Neural progenitor cell (in vitro differentiated cells): ENCODE data around the gene CA12. TPM values are rescaled to one million over a fixed set of nuclear protein-coding genes. Genes with fewer than 3 reads are reported as not detected.

Experiments
- DNase-seq: peaks from one replicate; pipeline ENCODE4 v3.0.0-alpha.2; 2016; ENCODE audit warnings: low spot score
- H2AFZ ChIP-seq: fragments of 200-600 bp; sonication (generic); replicated peaks from 2 replicates; pipeline ENCODE4 v1.6.1; 2016; ENCODE audit warnings: antibody characterized with exemption
- H3F3A ChIP-seq: fragments of 200-600 bp; sonication (generic); 2 replicates; pipeline ENCODE4 v1.6.1; 2016; ENCODE audit warnings: antibody characterized with exemption, low read depth
- H3K27ac ChIP-seq: fragments of 200-600 bp; sonication (generic); 2 replicates; pipeline ENCODE4 v1.5.1; 2016; ENCODE audit warnings: mild to moderate bottlenecking
- H3K27me3 ChIP-seq: fragments of 200-600 bp; sonication (generic); 2 replicates; pipeline ENCODE4 v1.6.1; 2016; ENCODE audit warnings: mild to moderate bottlenecking, moderate library complexity
- H3K36me3 ChIP-seq: fragments of 200-600 bp; sonication (generic); 2 replicates; pipeline ENCODE4 v1.5.1; 2016
- H3K4me1 ChIP-seq: fragments of 200-600 bp; sonication (generic); 2 replicates; pipeline ENCODE4 v1.6.1; 2016; ENCODE audit warnings: mixed run types
- H3K4me2 ChIP-seq: fragments of 200-600 bp; sonication (generic); 2 replicates; pipeline ENCODE4 v1.6.1; 2016
- H3K4me3 ChIP-seq: fragments of 200-600 bp; sonication (generic); 2 replicates; pipeline ENCODE4 v1.5.1; 2016
- H3K79me2 ChIP-seq: fragments of 200-600 bp; sonication (generic); 2 replicates; pipeline ENCODE4 v1.6.1; 2016; ENCODE audit warnings: low read depth
- H3K9ac ChIP-seq: fragments of 200-600 bp; sonication (generic); 2 replicates; pipeline ENCODE4 v1.6.1; 2016
- H3K9me3 ChIP-seq: fragments of 200-600 bp; sonication (generic); 2 replicates; pipeline ENCODE4 v1.5.1; 2016; ENCODE audit warnings: low read depth
- H4K20me1 ChIP-seq: fragments of 200-600 bp; sonication (generic); 2 replicates; pipeline ENCODE4 v1.6.1; 2016; ENCODE audit warnings: low read depth
- H3K27ac Mint-ChIP-seq: 3 replicates; pipeline ENCODE4 v1.8.0; 2021; ENCODE audit warnings: mixed read lengths
- H3K27me3 Mint-ChIP-seq: 2 replicates; pipeline ENCODE4 v1.8.0; 2022; ENCODE audit warnings: low read depth, mild to moderate bottlenecking, inconsistent platforms, moderate library complexity, mixed read lengths; ENCODE audit not compliant: insufficient read depth
- H3K36me3 Mint-ChIP-seq: 3 replicates; pipeline ENCODE4 v1.8.0; 2021; ENCODE audit warnings: mixed read lengths
- H3K4me1 Mint-ChIP-seq: 3 replicates; pipeline ENCODE4 v1.8.0; 2021; ENCODE audit warnings: mixed read lengths
- H3K4me3 Mint-ChIP-seq: 3 replicates; pipeline ENCODE4 v1.8.0; 2021; ENCODE audit warnings: mild to moderate bottlenecking, moderate library complexity, mixed read lengths
- H3K9me3 Mint-ChIP-seq: 3 replicates; pipeline ENCODE4 v1.8.0; 2020; ENCODE audit warnings: mixed read lengths
- EZH2 ChIP-seq: fragments of 200-600 bp; sonication (generic); IDR thresholded peaks from 2 replicates; pipeline ENCODE4 v1.6.1; 2017; ENCODE audit warnings: antibody characterized with exemption, mild to moderate bottlenecking, moderate library complexity
- EZH2phosphoT487 ChIP-seq: fragments of 200-600 bp; sonication (generic); IDR thresholded peaks from 2 replicates; pipeline ENCODE4 v1.6.1; 2017; ENCODE audit warnings: antibody characterized with exemption
- total RNA-seq: library from RNA; depleted of rRNA; stranded (reverse); fragments of >200 nt; gene quantifications from 2 replicates; pipeline ENCODE4 v1.2.3, GENCODE V29; 2015; ENCODE audit warnings: low replicate concordance
- TF ChIP-seq, protein P1 (sequence below): fragments of 200-600 bp; sonication (generic); IDR thresholded peaks from 2 replicates; pipeline ENCODE4 v1.5.1; 2017; ENCODE audit warnings: antibody characterized with exemption, mild to moderate bottlenecking

CA12 gene
- total RNA-seq, 1 donor from 2014 or later, result 0.45 TPM

GRCh38 chr15:63283126-63283525, 98.5 kb downstream of the CA12 start:
- Mint-ChIP-seq H3K9me3 (no peaks in the 10 kb centered on the region), H3K4me3 (no peak overlapping the region), H3K27ac (no peak overlapping the region), H3K27me3 (no peaks in the 10 kb centered on the region), H3K36me3 (peaks cover 3% of the 10 kb centered on the region), H3K4me1 (peaks cover 9% of the 10 kb centered on the region)
- Histone ChIP-seq H3K4me1 (no peaks in the 10 kb centered on the region), H3K4me3 (no peak overlapping the region), H2AFZ (no peak overlapping the region), H3K36me3 (no peaks in the 10 kb centered on the region), H3K27ac (no peak overlapping the region), H3K4me2 (no peak overlapping the region), H3K9ac (no peak overlapping the region), H3K9me3 (no peaks in the 10 kb centered on the region), H4K20me1 (peaks cover 3% of the 10 kb centered on the region), H3F3A (peaks cover 16% of the 10 kb centered on the region), H3K79me2 (no peaks in the 10 kb centered on the region), H3K27me3 (peaks cover 12% of the 10 kb centered on the region)
- DNase-seq, result no peak
- TF ChIP-seq EZH2, result no peak
- TF ChIP-seq EZH2phosphoT487, result no peak
- TF ChIP-seq, protein P1, sequence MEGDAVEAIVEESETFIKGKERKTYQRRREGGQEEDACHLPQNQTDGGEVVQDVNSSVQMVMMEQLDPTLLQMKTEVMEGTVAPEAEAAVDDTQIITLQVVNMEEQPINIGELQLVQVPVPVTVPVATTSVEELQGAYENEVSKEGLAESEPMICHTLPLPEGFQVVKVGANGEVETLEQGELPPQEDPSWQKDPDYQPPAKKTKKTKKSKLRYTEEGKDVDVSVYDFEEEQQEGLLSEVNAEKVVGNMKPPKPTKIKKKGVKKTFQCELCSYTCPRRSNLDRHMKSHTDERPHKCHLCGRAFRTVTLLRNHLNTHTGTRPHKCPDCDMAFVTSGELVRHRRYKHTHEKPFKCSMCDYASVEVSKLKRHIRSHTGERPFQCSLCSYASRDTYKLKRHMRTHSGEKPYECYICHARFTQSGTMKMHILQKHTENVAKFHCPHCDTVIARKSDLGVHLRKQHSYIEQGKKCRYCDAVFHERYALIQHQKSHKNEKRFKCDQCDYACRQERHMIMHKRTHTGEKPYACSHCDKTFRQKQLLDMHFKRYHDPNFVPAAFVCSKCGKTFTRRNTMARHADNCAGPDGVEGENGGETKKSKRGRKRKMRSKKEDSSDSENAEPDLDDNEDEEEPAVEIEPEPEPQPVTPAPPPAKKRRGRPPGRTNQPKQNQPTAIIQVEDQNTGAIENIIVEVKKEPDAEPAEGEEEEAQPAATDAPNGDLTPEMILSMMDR, result no peak

- DNase-seq, result peak; percentile 5
- Mint-ChIP-seq H3K4me1 (peaks cover 29% of the 10 kb centered on the region), H3K36me3 (peaks cover 3% of the 10 kb centered on the region), H3K27me3 (peaks cover 3% of the 10 kb centered on the region), H3K9me3 (peaks cover 4% of the 10 kb centered on the region), H3K4me3 (peak overlapping the region; percentile 84), H3K27ac (no peak overlapping the region)
- H3F3A ChIP-seq, result peaks cover 27% of the 10 kb centered on the region
- no peaks in the 10 kb centered on the region for H3K9me3 ChIP-seq
- H3K9ac ChIP-seq, result no peak overlapping the region
- peaks cover 15% of the 10 kb centered on the region for H3K4me1 ChIP-seq
- TF ChIP-seq EZH2phosphoT487, result no peak
- TF ChIP-seq, protein P1, result no peak
- peak; percentile 75 for TF ChIP-seq EZH2
- peak overlapping the region; percentile 94 for H2AFZ ChIP-seq
- H4K20me1 ChIP-seq, result peaks cover 3% of the 10 kb centered on the region
- no peaks in the 10 kb centered on the region for H3K36me3 ChIP-seq
- H3K4me2 ChIP-seq, result peak overlapping the region; percentile 93
- H3K27ac ChIP-seq, result no peak overlapping the region
- H3K4me3 ChIP-seq, result peak overlapping the region; percentile 92
- peaks cover 40% of the 10 kb centered on the region for H3K27me3 ChIP-seq
- no peaks in the 10 kb centered on the region for H3K79me2 ChIP-seq
Measured at GRCh38 chr15:63277893-63278456, 103.7 kb downstream of the CA12 start.

DNA sequence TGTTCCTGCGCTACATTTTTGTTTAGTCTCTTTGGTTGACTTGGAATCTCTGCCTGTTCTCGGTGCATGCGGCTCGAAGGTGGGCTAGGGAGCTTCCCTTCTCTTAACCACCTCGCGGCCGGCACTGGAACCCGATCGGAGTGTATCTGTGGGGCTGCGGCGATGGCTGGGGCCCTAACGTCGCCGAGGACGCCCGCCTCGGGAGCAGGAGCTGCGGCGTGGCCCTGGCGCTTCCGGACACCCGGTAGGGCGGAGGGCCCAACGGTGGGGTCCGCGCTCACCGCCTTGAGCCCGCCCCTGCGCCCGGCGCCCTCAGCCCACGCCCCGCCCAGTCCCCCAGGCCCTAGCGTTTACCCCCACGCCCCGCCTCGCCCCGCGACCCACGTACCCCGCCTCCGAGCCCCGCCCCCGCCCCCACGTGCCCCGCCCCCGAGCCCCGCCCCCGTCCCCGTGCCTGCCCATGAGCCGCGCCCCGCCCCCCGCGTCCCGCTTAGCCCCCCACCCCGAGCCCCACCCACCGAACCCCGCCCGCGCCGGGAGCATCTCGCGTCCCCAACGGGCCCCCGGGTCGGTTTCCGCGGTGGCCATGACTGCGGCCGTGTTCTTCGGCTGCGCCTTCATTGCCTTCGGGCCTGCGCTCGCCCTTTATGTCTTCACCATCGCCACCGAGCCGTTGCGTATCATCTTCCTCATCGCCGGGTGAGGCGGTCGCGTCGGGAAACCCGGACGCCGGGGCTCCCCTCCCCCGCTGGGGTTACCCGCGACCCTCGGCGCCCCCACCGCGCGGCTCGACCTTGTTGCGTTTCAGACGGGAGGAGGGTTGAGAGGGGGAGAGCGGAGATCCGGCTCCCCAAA, 104.4 kb downstream of the CA12 start, which contains the start of gene APH1B:
Gene APH1B, plus strand, starts transcription at position 568 of the 855 bp plus-strand sequence. Its CDS starts 19 bp downstream, at position 587.
- Histone ChIP-seq H3F3A (peaks cover 27% of the 10 kb centered on the region), H3K4me3 (peak within 1 kb of the TSS; percentile 92), H3K79me2 (no peaks in the 10 kb centered on the region), H3K9me3 (no peaks in the 10 kb centered on the region), H4K20me1 (peaks cover 3% of the 10 kb centered on the region), H3K4me2 (peak within 1 kb of the TSS; percentile 93), H3K4me1 (peaks cover 15% of the 10 kb centered on the region), H3K9ac (no peak within 1 kb of the TSS), H2AFZ (peak within 1 kb of the TSS; percentile 94), H3K27ac (no peak within 1 kb of the TSS), H3K27me3 (peaks cover 40% of the 10 kb centered on the region), H3K36me3 (no peaks in the 10 kb centered on the region)
- peak within 1 kb of the TSS; percentile 97 for H3K27ac Mint-ChIP-seq
- peaks cover 29% of the 10 kb centered on the region for H3K4me1 Mint-ChIP-seq
- H3K9me3 Mint-ChIP-seq, result peaks cover 6% of the 10 kb centered on the region
- peak within 1 kb of the TSS; percentile 84 for H3K4me3 Mint-ChIP-seq
- peak; percentile 87 for DNase-seq
- H3K36me3 Mint-ChIP-seq, result peaks cover 6% of the 10 kb centered on the region
- peaks cover 6% of the 10 kb centered on the region for H3K27me3 Mint-ChIP-seq
- TF ChIP-seq EZH2, result peak; percentile 68
- TF ChIP-seq, protein P1, result no peak
